ENCODE results near the gene RPL15.
"Not testable (repeated sequence)": the region's sequence is repeated elsewhere in the genome, so short reads cannot be mapped to it uniquely, and the experiment has no call there.

The RPL15 gene

GRCh38 chr3:23904545-23904944 lies 12.4 kb upstream of the RPL15 start:
- DNase-seq (ENCODE audit: low spot score in 2 of 2): no peak
- H3K36me3 Mint-ChIP-seq (ENCODE audit: insufficient read depth): peaks cover 15% of the 10 kb centered on the region
- no peak for ATAC-seq (replicated peaks; ENCODE audit: extremely low read depth, poor library complexity, severe bottlenecking)
- H3K27ac Mint-ChIP-seq (ENCODE audit: low read depth): no peak overlapping the region
- H3K4me1 Mint-ChIP-seq: no peaks in the 10 kb centered on the region
- no peaks in the 10 kb centered on the region for H3K27me3 Mint-ChIP-seq
- no peaks in the 10 kb centered on the region for H3K9me3 Mint-ChIP-seq
- H3K4me3 Mint-ChIP-seq: no peak overlapping the region

- Mint-ChIP-seq H3K9me3 (no peaks in the 10 kb centered on the region), H3K27me3 (no peaks in the 10 kb centered on the region), H3K27ac (ENCODE audit: low read depth) (no peak overlapping the region), H3K36me3 (ENCODE audit: insufficient read depth) (peaks cover 12% of the 10 kb centered on the region), H3K4me3 (no peak overlapping the region), H3K4me1 (no peaks in the 10 kb centered on the region)
- no peak for ATAC-seq (replicated peaks; ENCODE audit: extremely low read depth, poor library complexity, severe bottlenecking)
- DNase-seq (ENCODE audit: low spot score in 2 of 2): no peak
Measured at GRCh38 chr3:23909341-23909740, 7.6 kb upstream of the RPL15 start.

GRCh38 chr3:23911397-23911796 lies 5.5 kb upstream of the RPL15 start:
- no peak overlapping the region for H3K4me3 Mint-ChIP-seq
- no peak for ATAC-seq (replicated peaks; ENCODE audit: extremely low read depth, poor library complexity, severe bottlenecking)
- peaks cover 13% of the 10 kb centered on the region for H3K4me1 Mint-ChIP-seq
- no peaks in the 10 kb centered on the region for H3K9me3 Mint-ChIP-seq
- H3K27ac Mint-ChIP-seq (ENCODE audit: low read depth): no peak overlapping the region
- peaks cover 8% of the 10 kb centered on the region for H3K36me3 Mint-ChIP-seq (ENCODE audit: insufficient read depth)
- DNase-seq (ENCODE audit: low spot score in 2 of 2): no peak
- no peaks in the 10 kb centered on the region for H3K27me3 Mint-ChIP-seq

GRCh38 chr3:23912335-23912734 lies 4.6 kb upstream of the RPL15 start:
- H3K27ac Mint-ChIP-seq (ENCODE audit: low read depth): not testable (repeated sequence)

DNA sequence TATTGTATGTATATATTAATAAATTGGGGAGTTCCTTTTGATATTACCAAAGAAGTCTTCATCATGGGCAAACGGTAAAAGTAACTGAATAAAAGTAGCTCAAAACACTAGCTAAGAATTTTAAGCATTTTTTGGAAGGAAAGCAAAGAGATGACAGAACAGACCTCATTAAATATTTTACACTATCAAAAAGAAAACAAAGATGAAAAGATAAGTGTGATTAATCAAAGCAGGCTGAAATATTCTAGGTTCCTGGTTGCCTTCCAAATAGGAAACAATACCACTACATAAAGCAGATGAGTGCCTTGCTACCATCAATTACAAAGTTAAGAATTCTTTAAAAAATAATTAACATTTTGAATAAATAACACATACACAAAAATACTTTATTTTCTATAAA lies 3.8 kb upstream of the RPL15 start:
- DNase-seq (ENCODE audit: low spot score in 2 of 2) (no peak), ATAC-seq (replicated peaks; ENCODE audit: extremely low read depth, poor library complexity, severe bottlenecking) (no peak)
- peaks cover 22% of the 10 kb centered on the region for H3K4me1 Mint-ChIP-seq
- peaks cover 23% of the 10 kb centered on the region for H3K36me3 Mint-ChIP-seq (ENCODE audit: insufficient read depth)
- no peak overlapping the region for H3K27ac Mint-ChIP-seq (ENCODE audit: low read depth)
- no peak overlapping the region for H3K4me3 Mint-ChIP-seq
- H3K9me3 Mint-ChIP-seq: no peaks in the 10 kb centered on the region
- no peaks in the 10 kb centered on the region for H3K27me3 Mint-ChIP-seq

More at GRCh38 chr3:23912335-23912734, 4.6 kb upstream of the RPL15 start:
- Mint-ChIP-seq H3K4me1 (peaks cover 13% of the 10 kb centered on the region), H3K36me3 (ENCODE audit: insufficient read depth) (peaks cover 14% of the 10 kb centered on the region)
- not testable (repeated sequence) for DNase-seq (ENCODE audit: low spot score in 2 of 2); H3K27me3 Mint-ChIP-seq; H3K9me3 Mint-ChIP-seq; ATAC-seq (replicated peaks; ENCODE audit: extremely low read depth, poor library complexity, severe bottlenecking); H3K4me3 Mint-ChIP-seq

- no peak overlapping the region for H3K4me3 Mint-ChIP-seq
- no peaks in the 10 kb centered on the region for H3K27me3 Mint-ChIP-seq
- no peak overlapping the region for H3K27ac Mint-ChIP-seq (ENCODE audit: low read depth)
- H3K4me1 Mint-ChIP-seq: peaks cover 31% of the 10 kb centered on the region
- no peak for ATAC-seq (replicated peaks; ENCODE audit: extremely low read depth, poor library complexity, severe bottlenecking)
- DNase-seq (ENCODE audit: low spot score in 2 of 2): no peak
- no peaks in the 10 kb centered on the region for H3K9me3 Mint-ChIP-seq
- H3K36me3 Mint-ChIP-seq (ENCODE audit: insufficient read depth): peaks cover 31% of the 10 kb centered on the region
Measured at GRCh38 chr3:23913873-23914743, 2.8 kb upstream of the RPL15 start.

- ATAC-seq (replicated peaks; ENCODE audit: extremely low read depth, poor library complexity, severe bottlenecking) (no peak), DNase-seq (ENCODE audit: low spot score in 2 of 2) (no peak)
- peak overlapping the region; percentile 96 for H3K27ac Mint-ChIP-seq (ENCODE audit: low read depth)
- H3K4me3 Mint-ChIP-seq: peak overlapping the region; percentile 98
- peaks cover 40% of the 10 kb centered on the region for H3K36me3 Mint-ChIP-seq (ENCODE audit: insufficient read depth)
- H3K4me1 Mint-ChIP-seq: peaks cover 43% of the 10 kb centered on the region
- no peaks in the 10 kb centered on the region for H3K27me3 Mint-ChIP-seq
- no peaks in the 10 kb centered on the region for H3K9me3 Mint-ChIP-seq
Measured at GRCh38 chr3:23915537-23916108, 1.3 kb upstream of the RPL15 start.

GRCh38 chr3:23916152-23916885 lies 613 bp upstream of the RPL15 start:
- H3K4me1 Mint-ChIP-seq: peaks cover 44% of the 10 kb centered on the region
- peak overlapping the region; percentile 96 for H3K27ac Mint-ChIP-seq (ENCODE audit: low read depth)
- no peaks in the 10 kb centered on the region for H3K9me3 Mint-ChIP-seq
- H3K27me3 Mint-ChIP-seq: no peaks in the 10 kb centered on the region
- DNase-seq (ENCODE audit: low spot score in 2 of 2) (no peak), ATAC-seq (replicated peaks; ENCODE audit: extremely low read depth, poor library complexity, severe bottlenecking) (peak; percentile 22)
- peaks cover 44% of the 10 kb centered on the region for H3K36me3 Mint-ChIP-seq (ENCODE audit: insufficient read depth)
- H3K4me3 Mint-ChIP-seq: peak overlapping the region; percentile 98

DNA sequence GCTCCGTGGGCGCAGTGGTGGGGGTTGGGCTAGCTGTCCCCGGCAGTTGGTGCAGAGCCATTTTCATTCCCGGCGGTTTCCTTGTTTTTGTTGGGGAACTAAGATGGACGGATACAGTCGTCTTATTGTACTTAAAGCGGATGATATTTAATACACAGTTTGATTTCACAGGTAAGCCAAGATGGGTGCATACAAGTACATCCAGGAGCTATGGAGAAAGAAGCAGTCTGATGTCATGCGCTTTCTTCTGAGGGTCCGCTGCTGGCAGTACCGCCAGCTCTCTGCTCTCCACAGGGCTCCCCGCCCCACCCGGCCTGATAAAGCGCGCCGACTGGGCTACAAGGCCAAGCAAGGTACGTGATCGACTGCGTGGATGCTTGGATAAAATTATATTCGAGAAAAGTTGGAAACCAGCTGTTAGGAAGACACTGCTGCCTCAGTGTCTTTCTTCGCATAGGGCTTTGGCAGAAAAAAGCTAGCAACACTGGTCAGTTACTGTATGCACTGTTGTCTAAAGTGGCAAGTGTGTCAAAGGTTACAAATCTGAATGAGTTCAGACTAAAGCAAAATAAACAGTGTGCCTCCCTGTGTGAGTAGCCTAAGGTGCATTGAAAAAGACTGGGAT lies 859 bp downstream of the RPL15 start:
- Mint-ChIP-seq H3K4me3 (peak overlapping the region; percentile 98), H3K36me3 (ENCODE audit: insufficient read depth) (peaks cover 52% of the 10 kb centered on the region), H3K4me1 (peaks cover 44% of the 10 kb centered on the region), H3K27ac (ENCODE audit: low read depth) (peak overlapping the region; percentile 96)
- not testable (repeated sequence) for DNase-seq (ENCODE audit: low spot score in 2 of 2); H3K27me3 Mint-ChIP-seq; H3K9me3 Mint-ChIP-seq
- peak; percentile 2 for ATAC-seq (replicated peaks; ENCODE audit: extremely low read depth, poor library complexity, severe bottlenecking)

DNA sequence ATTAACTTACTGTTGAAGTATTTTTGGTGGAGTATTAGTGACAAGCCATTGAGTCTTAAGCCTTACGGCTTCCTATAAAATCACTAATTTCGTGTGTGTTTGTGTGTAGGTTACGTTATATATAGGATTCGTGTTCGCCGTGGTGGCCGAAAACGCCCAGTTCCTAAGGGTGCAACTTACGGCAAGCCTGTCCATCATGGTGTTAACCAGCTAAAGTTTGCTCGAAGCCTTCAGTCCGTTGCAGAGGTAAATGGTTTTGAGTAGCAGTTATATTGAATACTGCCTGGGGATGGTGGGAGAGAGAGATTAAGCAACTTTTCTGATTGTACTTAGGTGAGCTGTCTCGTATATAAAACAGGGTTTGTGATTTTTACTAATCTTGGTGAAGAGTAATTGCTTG lies 1.4 kb downstream of the RPL15 start:
- peaks cover 44% of the 10 kb centered on the region for H3K4me1 Mint-ChIP-seq
- peaks cover 54% of the 10 kb centered on the region for H3K36me3 Mint-ChIP-seq (ENCODE audit: insufficient read depth)
- peak overlapping the region; percentile 96 for H3K27ac Mint-ChIP-seq (ENCODE audit: low read depth)

GRCh38 chr3:23919628-23920027 lies 2.7 kb downstream of the RPL15 start:
- peak overlapping the region; percentile 96 for H3K27ac Mint-ChIP-seq (ENCODE audit: low read depth)
- no peak overlapping the region for H3K4me3 Mint-ChIP-seq
- peaks cover 44% of the 10 kb centered on the region for H3K4me1 Mint-ChIP-seq
- peaks cover 56% of the 10 kb centered on the region for H3K36me3 Mint-ChIP-seq (ENCODE audit: insufficient read depth)
- H3K9me3 Mint-ChIP-seq: no peaks in the 10 kb centered on the region
- H3K27me3 Mint-ChIP-seq: no peaks in the 10 kb centered on the region
- ATAC-seq (replicated peaks; ENCODE audit: extremely low read depth, poor library complexity, severe bottlenecking) (no peak), DNase-seq (ENCODE audit: low spot score in 2 of 2) (no peak)

More for the DNA sequence above, 1.4 kb downstream of the RPL15 start:
- not testable (repeated sequence) for DNase-seq (ENCODE audit: low spot score in 2 of 2); H3K27me3 Mint-ChIP-seq; H3K9me3 Mint-ChIP-seq; ATAC-seq (replicated peaks; ENCODE audit: extremely low read depth, poor library complexity, severe bottlenecking)
- peak overlapping the region; percentile 98 for H3K4me3 Mint-ChIP-seq

DNA sequence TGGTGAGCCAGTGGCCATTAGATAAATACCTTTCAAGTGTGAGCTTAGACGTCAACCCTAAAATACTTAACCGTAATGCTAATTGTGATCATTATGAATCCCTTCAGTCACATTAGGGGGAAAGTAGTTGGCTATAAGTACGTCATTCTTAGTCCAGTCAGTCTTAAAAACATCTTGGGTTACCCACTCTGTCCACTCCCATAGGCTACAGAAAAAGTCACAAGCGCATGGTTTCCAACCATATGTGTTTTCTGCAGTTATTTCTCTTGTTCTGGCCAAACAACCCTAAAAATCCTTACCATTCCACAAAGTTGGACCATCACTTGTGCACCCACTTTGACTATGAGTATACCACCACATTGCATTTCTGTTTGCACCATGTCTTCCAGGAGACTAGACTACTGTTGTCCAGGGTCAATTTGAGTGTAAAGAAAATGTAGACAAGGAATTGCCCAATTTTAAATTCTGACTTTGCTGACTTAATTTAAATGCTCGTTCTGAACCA lies 3.3 kb downstream of the RPL15 start:
- DNase-seq (ENCODE audit: low spot score in 2 of 2): no peak
- no peak for ATAC-seq (replicated peaks; ENCODE audit: extremely low read depth, poor library complexity, severe bottlenecking)
- Mint-ChIP-seq H3K4me1 (peaks cover 40% of the 10 kb centered on the region), H3K27ac (ENCODE audit: low read depth) (peak overlapping the region; percentile 96), H3K4me3 (no peak overlapping the region), H3K27me3 (no peaks in the 10 kb centered on the region), H3K36me3 (ENCODE audit: insufficient read depth) (peaks cover 56% of the 10 kb centered on the region), H3K9me3 (no peaks in the 10 kb centered on the region)
